H9 (cell line): Measurements from ENCODE around the gene SRPK2. TPM values are rescaled to one million over a fixed set of nuclear protein-coding genes. Genes with fewer than 3 reads are reported as not detected.

Source experiments
- DNase-seq: peaks from one replicate; pipeline ENCODE4 v3.0.0-alpha.2; 2017
- H2AFZ ChIP-seq: one replicate; pipeline ENCODE4 v1.6.1; 2013; ENCODE audit warnings: mild to moderate bottlenecking, low read length, control low read depth, moderate library complexity
- H2AK5ac ChIP-seq: 2 replicates; pipeline ENCODE4 v1.6.1; 2013; ENCODE audit warnings: low read length, control low read depth, mixed read lengths; ENCODE audit not compliant: insufficient read length
- H2BK120ac ChIP-seq: one replicate; pipeline ENCODE4 v1.6.1; 2013; ENCODE audit warnings: low read depth, mild to moderate bottlenecking, low read length, control low read depth, inconsistent platforms; ENCODE audit not compliant: poor library complexity, severe bottlenecking
- H2BK12ac ChIP-seq: 2 replicates; pipeline ENCODE4 v1.6.1; 2013; ENCODE audit warnings: low read length, control low read depth, mixed read lengths, low read depth; ENCODE audit not compliant: insufficient read length
- H2BK15ac ChIP-seq: 2 replicates; pipeline ENCODE4 v1.6.1; 2013; ENCODE audit warnings: low read depth, low read length, control low read depth
- H2BK20ac ChIP-seq: one replicate; pipeline ENCODE4 v1.6.1; 2013; ENCODE audit warnings: low read depth, mild to moderate bottlenecking, low read length, control low read depth, inconsistent platforms; ENCODE audit not compliant: poor library complexity, severe bottlenecking
- H2BK5ac ChIP-seq: 2 replicates; pipeline ENCODE4 v1.6.1; 2013; ENCODE audit warnings: low read length, control low read depth, mixed read lengths; ENCODE audit not compliant: insufficient read length
- H3K14ac ChIP-seq: 2 replicates; pipeline ENCODE4 v1.6.1; 2013; ENCODE audit warnings: low read length, control low read depth; ENCODE audit not compliant: insufficient read depth
- H3K18ac ChIP-seq: 2 replicates; pipeline ENCODE4 v1.6.1; 2013; ENCODE audit warnings: low read depth, mild to moderate bottlenecking, mixed read lengths, low read length, control low read depth; ENCODE audit not compliant: insufficient read length
- H3K23ac ChIP-seq: 2 replicates; pipeline ENCODE4 v1.6.1; 2013; ENCODE audit warnings: low read length, control low read depth, mixed read lengths, low read depth; ENCODE audit not compliant: insufficient read length
- H3K23me2 ChIP-seq: 2 replicates; pipeline ENCODE4 v1.6.1; 2013; ENCODE audit warnings: low read depth, mild to moderate bottlenecking, mixed read lengths, low read length, control low read depth; ENCODE audit not compliant: insufficient read length, poor library complexity, severe bottlenecking
- H3K27ac ChIP-seq: 2 replicates; pipeline ENCODE4 v1.5.1; 2013; ENCODE audit warnings: low read length, control low read depth, mixed read lengths, low read depth; ENCODE audit not compliant: insufficient read length
- H3K27me3 ChIP-seq: 2 replicates; pipeline ENCODE4 v1.6.1; 2013; ENCODE audit warnings: low read length, control low read depth, inconsistent platforms; ENCODE audit not compliant: insufficient read depth
- H3K4ac ChIP-seq: 2 replicates; pipeline ENCODE4 v1.6.1; 2013; ENCODE audit warnings: low read depth, mild to moderate bottlenecking, control low read depth, inconsistent platforms, low read length, moderate library complexity
- H3K4me1 ChIP-seq: 2 replicates; pipeline ENCODE4 v1.6.1; 2013; ENCODE audit warnings: low read length, control low read depth, inconsistent platforms; ENCODE audit not compliant: insufficient read depth
- H3K4me2 ChIP-seq: 2 replicates; pipeline ENCODE4 v1.6.1; 2013; ENCODE audit warnings: low read length, control low read depth, mixed read lengths; ENCODE audit not compliant: insufficient read length, insufficient read depth
- H3K56ac ChIP-seq: 2 replicates; pipeline ENCODE4 v1.6.1; 2013; ENCODE audit warnings: low read depth, mild to moderate bottlenecking, mixed read lengths, low read length, control low read depth; ENCODE audit not compliant: insufficient read length
- H3K79me1 ChIP-seq: 2 replicates; pipeline ENCODE4 v1.6.1; 2013; ENCODE audit warnings: low read depth, mild to moderate bottlenecking, moderate library complexity, low read length, control low read depth, inconsistent platforms; ENCODE audit not compliant: insufficient read depth, poor library complexity, severe bottlenecking
- H3K79me2 ChIP-seq: 2 replicates; pipeline ENCODE4 v1.6.1; 2013; ENCODE audit warnings: low read length, control low read depth, inconsistent platforms; ENCODE audit not compliant: insufficient read depth
- H3K9ac ChIP-seq: 2 replicates; pipeline ENCODE4 v1.6.1; 2013; ENCODE audit warnings: low read length, control low read depth, mixed read lengths; ENCODE audit not compliant: insufficient read length; ENCODE audit errors: extremely low read depth
- H3K9me3 ChIP-seq: one replicate; pipeline ENCODE4 v1.6.1; 2013; ENCODE audit warnings: low read depth, low read length, inconsistent platforms; ENCODE audit not compliant: control insufficient read depth
- H3T11ph ChIP-seq: one replicate; pipeline ENCODE4 v1.6.1; 2013; ENCODE audit warnings: mild to moderate bottlenecking, low read length, control low read depth, inconsistent platforms
- H4K20me1 ChIP-seq: one replicate; pipeline ENCODE4 v1.6.1; 2013; ENCODE audit not compliant: control insufficient read depth, insufficient read length, insufficient read depth
- H4K5ac ChIP-seq: 2 replicates; pipeline ENCODE4 v1.6.1; 2013; ENCODE audit warnings: low read depth, mild to moderate bottlenecking, mixed read lengths, low read length, control low read depth; ENCODE audit not compliant: insufficient read length
- H4K8ac ChIP-seq: replicated peaks from 2 replicates; pipeline ENCODE4 v1.6.1; 2013; ENCODE audit warnings: low read length, control low read depth, mixed read lengths, low read depth; ENCODE audit not compliant: insufficient read length
- H4K91ac ChIP-seq: 2 replicates; pipeline ENCODE4 v1.6.1; 2013; ENCODE audit warnings: low read depth, mild to moderate bottlenecking, moderate library complexity, mixed read lengths, low read length, control low read depth; ENCODE audit not compliant: insufficient read length
- H3K27ac Mint-ChIP-seq, 3 experiments: 2 replicates in 2 of 3; 3 replicates in 1 of 3; pipeline ENCODE4 v1.8.0; 2020 to 2021; ENCODE audit warnings: mixed read lengths in 3 of 3, mild to moderate bottlenecking in 1 of 3, moderate library complexity in 1 of 3
- H3K27me3 Mint-ChIP-seq: 2 replicates; pipeline ENCODE4 v1.8.0; 2021; ENCODE audit warnings: low read depth, mild to moderate bottlenecking, moderate library complexity, mixed read lengths
- H3K36me3 Mint-ChIP-seq, 3 experiments: 2 replicates in 2 of 3; 3 replicates in 1 of 3; pipeline ENCODE4 v1.8.0; 2020 to 2021; ENCODE audit warnings: low read depth in 3 of 3, mixed read lengths in 3 of 3; ENCODE audit not compliant: insufficient read depth in 1 of 3
- H3K4me1 Mint-ChIP-seq, 2 experiments: 2 replicates each; pipeline ENCODE4 v1.8.0; 2020; ENCODE audit warnings: mixed read lengths in 2 of 2
- H3K4me3 Mint-ChIP-seq, 2 experiments: 2 replicates in 1 of 2; 3 replicates in 1 of 2; pipeline ENCODE4 v1.8.0; 2020 to 2021; ENCODE audit warnings: mild to moderate bottlenecking in 2 of 2, mixed read lengths in 2 of 2, moderate library complexity in 1 of 2
- H3K9me3 Mint-ChIP-seq, 2 experiments: 2 replicates in 1 of 2; 3 replicates in 1 of 2; pipeline ENCODE4 v1.8.0; 2020; ENCODE audit warnings: mild to moderate bottlenecking in 2 of 2, mixed read lengths in 2 of 2, moderate library complexity in 1 of 2
- CTCF ChIP-seq: fragments of 200-600 bp; sonication (generic); conservative IDR thresholded peaks from 3 replicates; pipeline ENCODE4 v1.8.0; 2021; ENCODE audit warnings: antibody characterized with exemption, mild to moderate bottlenecking
- WGBS: extraction: QIAGEN DNeasy Blood & Tissue Kit; methylation state at CpG from one replicate; pipeline ENCODE4 v1.1.7; 2013; ENCODE audit warnings: missing lambda C conversion rate, low lambda C conversion rate, mixed read lengths; ENCODE audit not compliant: insufficient read length; ENCODE audit errors: extremely low coverage; 5-methylcytosine and 5-hydroxymethylcytosine counted together
- total RNA-seq: library from RNA; stranded (reverse); gene quantifications from 2 replicates; pipeline ENCODE4 v1.2.1, GENCODE V29; 2021

The SRPK2 gene
- total RNA-seq, 1 experiment from 2014 or later = 41.1 TPM

GRCh38 chr7:105130580-105130979 is 258.1 kb downstream of the SRPK2 start:
- Histone ChIP-seq H3K79me2 (no peaks in the 10 kb centered on the region), H2BK5ac (no peak overlapping the region), H3K18ac (no peak overlapping the region), H3K27ac (no peak overlapping the region), H3K23ac (no peak overlapping the region), H3K9me3 (no peaks in the 10 kb centered on the region), H2AK5ac (no peak overlapping the region), H2BK20ac (no peak overlapping the region), H2BK15ac (no peak overlapping the region), H2AFZ (no peak overlapping the region), H3T11ph (no peak overlapping the region), H3K79me1 (no peaks in the 10 kb centered on the region), H3K4me2 (no peak overlapping the region), H2BK120ac (no peak overlapping the region), H4K5ac (no peak overlapping the region), H4K8ac (no peak overlapping the region), H3K9ac (no peak overlapping the region), H3K23me2 (no peaks in the 10 kb centered on the region), H2BK12ac (no peak overlapping the region), H3K4ac (no peak overlapping the region), H3K4me1 (no peaks in the 10 kb centered on the region), H3K14ac (no peak overlapping the region), H4K91ac (no peak overlapping the region), H4K20me1 (no peaks in the 10 kb centered on the region), H3K56ac (no peak overlapping the region), H3K27me3 (no peaks in the 10 kb centered on the region)
- no peak overlapping the region for H3K27ac Mint-ChIP-seq
- no peaks in the 10 kb centered on the region for H3K27me3 Mint-ChIP-seq
- no peak for TF ChIP-seq CTCF
- H3K9me3 Mint-ChIP-seq = no peaks in the 10 kb centered on the region
- no peak for DNase-seq
- WGBS = no CpG with 5 or more reads among the region's 2 CpGs
- H3K4me3 Mint-ChIP-seq = no peak overlapping the region
- peaks cover 15 to 19% of the 10 kb centered on the region in 2 experiments; a peak in 3 of 4 replicates for H3K4me1 Mint-ChIP-seq
- peaks cover 7 to 32% (median 14%) of the 10 kb centered on the region in 3 experiments; a peak in 6 of 7 replicates for H3K36me3 Mint-ChIP-seq
